NCI-H1694 (cell line): ENCODE measurements around the gene RASSF10.
"Not testable (repeated sequence)": the region's sequence is repeated elsewhere in the genome, so short reads cannot be mapped to it uniquely, and the experiment has no call there.

ENCODE experiments used
- DNase-seq: peaks from one replicate; lab custom pipeline; 2025; lab: John Stamatoyannopoulos, UW

The RASSF10 gene

GRCh38 chr11:13026722-13027121 is 17.6 kb downstream of the RASSF10 start:
- no peak for DNase-seq

- no peak for DNase-seq
Measured at GRCh38 chr11:13028322-13028721, 19.2 kb downstream of the RASSF10 start.

- DNase-seq, result no peak
Measured at GRCh38 chr11:13029872-13030271, 20.8 kb downstream of the RASSF10 start.

- DNase-seq, result peak; percentile 4
Measured at GRCh38 chr11:13030857-13031256, 21.7 kb downstream of the RASSF10 start.

GRCh38 chr11:13031349-13031748 is 22.2 kb downstream of the RASSF10 start:
- no peak for DNase-seq

- no peak for DNase-seq
Measured at GRCh38 chr11:13033760-13034533, 24.8 kb downstream of the RASSF10 start.

GRCh38 chr11:13035711-13036110 is 26.6 kb downstream of the RASSF10 start:
- no peak for DNase-seq

GRCh38 chr11:13036235-13036634 is 27.1 kb downstream of the RASSF10 start:
- no peak for DNase-seq

- DNase-seq, result no peak
Measured at GRCh38 chr11:13038366-13038765, 29.2 kb downstream of the RASSF10 start.

- no peak for DNase-seq
Measured at GRCh38 chr11:13039126-13039525, 30.0 kb downstream of the RASSF10 start.

- no peak for DNase-seq
Measured at GRCh38 chr11:13040969-13041561, 31.9 kb downstream of the RASSF10 start.

- DNase-seq, result no peak
Measured at GRCh38 chr11:13042873-13043342, 33.8 kb downstream of the RASSF10 start.

GRCh38 chr11:13043912-13044628 is 35.0 kb downstream of the RASSF10 start:
- no peak for DNase-seq

- DNase-seq, result not testable (repeated sequence)
Measured at GRCh38 chr11:13045089-13045488, 36.0 kb downstream of the RASSF10 start.

GRCh38 chr11:13045734-13046133 is 36.6 kb downstream of the RASSF10 start:
- no peak for DNase-seq

GRCh38 chr11:13046637-13047570 is 37.8 kb downstream of the RASSF10 start:
- no peak for DNase-seq

- DNase-seq, result no peak
Measured at GRCh38 chr11:13047884-13048283, 38.8 kb downstream of the RASSF10 start.

- DNase-seq, result no peak
Measured at GRCh38 chr11:13051257-13051656, 42.1 kb downstream of the RASSF10 start.

GRCh38 chr11:13052130-13052571 is 43.0 kb downstream of the RASSF10 start:
- no peak for DNase-seq

GRCh38 chr11:13053255-13053917 is 44.3 kb downstream of the RASSF10 start:
- DNase-seq, result no peak

GRCh38 chr11:13054278-13054677 is 45.2 kb downstream of the RASSF10 start:
- DNase-seq, result no peak
